HS-27A (cell line): Measurements from ENCODE around the gene IL20.

Experiments used
- DNase-seq: peaks from one replicate; pipeline ENCODE4 v3.0.0-alpha.2; 2012; ENCODE audit warnings: low read depth, missing footprints

Gene IL20

GRCh38 chr1:206878456-206878855 lies 13.0 kb downstream of the IL20 start:
- no peak for DNase-seq

GRCh38 chr1:206880314-206880713 lies 14.9 kb downstream of the IL20 start:
- no peak for DNase-seq

GRCh38 chr1:206882555-206882954 lies 17.1 kb downstream of the IL20 start:
- DNase-seq = no peak

GRCh38 chr1:206883160-206883559 lies 17.7 kb downstream of the IL20 start:
- DNase-seq = no peak

- no peak for DNase-seq
Measured at GRCh38 chr1:206883876-206884275, 18.5 kb downstream of the IL20 start.

GRCh38 chr1:206885341-206886060 lies 20.1 kb downstream of the IL20 start:
- no peak for DNase-seq

- DNase-seq = no peak
Measured at GRCh38 chr1:206886831-206887230, 21.4 kb downstream of the IL20 start.

- DNase-seq = no peak
Measured at GRCh38 chr1:206887701-206888100, 22.3 kb downstream of the IL20 start.

- DNase-seq = peak; percentile 67
Measured at GRCh38 chr1:206890125-206891060, 25.0 kb downstream of the IL20 start.

- DNase-seq = no peak
Measured at GRCh38 chr1:206891412-206891811, 26.0 kb downstream of the IL20 start.

GRCh38 chr1:206892351-206892984 lies 27.0 kb downstream of the IL20 start:
- no peak for DNase-seq

GRCh38 chr1:206893380-206893779 lies 28.0 kb downstream of the IL20 start:
- DNase-seq = no peak

- no peak for DNase-seq
Measured at GRCh38 chr1:206895325-206895724, 29.9 kb downstream of the IL20 start.

GRCh38 chr1:206895837-206896242 lies 30.4 kb downstream of the IL20 start:
- DNase-seq = no peak

GRCh38 chr1:206896261-206896660 lies 30.8 kb downstream of the IL20 start:
- no peak for DNase-seq

GRCh38 chr1:206897175-206897574 lies 31.8 kb downstream of the IL20 start, which contains the start of gene IL24:
IL24 (plus strand) TSS chr1:206897443; CDS start chr1:206897833, 390 bp downstream.
- no peak for DNase-seq

GRCh38 chr1:206898089-206898914 lies 32.9 kb downstream of the IL20 start:
- DNase-seq = peak; percentile 62

GRCh38 chr1:206898915-206899431 lies 33.5 kb downstream of the IL20 start:
- no peak for DNase-seq

GRCh38 chr1:206899717-206900116 lies 34.3 kb downstream of the IL20 start:
- DNase-seq = no peak

- no peak for DNase-seq
Measured at GRCh38 chr1:206900149-206900548, 34.7 kb downstream of the IL20 start.

- DNase-seq = no peak
Measured at GRCh38 chr1:206901944-206902343, 36.5 kb downstream of the IL20 start.
